Activated CD8-positive, alpha-beta memory T cell treated with anti-CD3 and anti-CD28 coated beads, Interleukin-2, amount 10 ng/mL, durations not matched to agents 7 days and 5 days (primary cell): ENCODE data around the gene RBM48. TPM values are rescaled to one million over a fixed set of nuclear protein-coding genes. Genes with fewer than 3 reads are reported as not detected.
"Not testable (repeated sequence)": the region's sequence is repeated elsewhere in the genome, so short reads cannot be mapped to it uniquely, and the experiment has no call there.

ENCODE experiments used
- ATAC-seq: fragments of 150-1000 bp; cut with Tn5 transposase; one replicate; pipeline ENCODE4 v1.10.0; 2021; ENCODE audit warnings: moderate library complexity
- CTCF ChIA-PET: fragments of 350-600 bp; sonication (Branson Sonifier 250); formaldehyde crosslinking; loops from one replicate; lab custom pipeline; 2021; ENCODE audit warnings: antibody characterized with exemption; lab: Charles Lee
- DNase-seq: peaks from one replicate; pipeline ENCODE4 v3.0.0-alpha.2; 2020
- H3K27ac Mint-ChIP-seq: one replicate; pipeline ENCODE4 v1.8.0; 2021; ENCODE audit warnings: mild to moderate bottlenecking, mixed read lengths
- H3K27me3 Mint-ChIP-seq: one replicate; pipeline ENCODE4 v1.8.0; 2021; ENCODE audit warnings: mixed read lengths
- H3K36me3 Mint-ChIP-seq: one replicate; pipeline ENCODE4 v1.8.0; 2021; ENCODE audit warnings: mild to moderate bottlenecking, mixed read lengths
- H3K4me1 Mint-ChIP-seq: one replicate; pipeline ENCODE4 v1.8.0; 2021; ENCODE audit warnings: mixed read lengths
- H3K4me3 Mint-ChIP-seq: one replicate; pipeline ENCODE4 v1.8.0; 2021; ENCODE audit warnings: mild to moderate bottlenecking, moderate library complexity, mixed read lengths
- H3K9me3 Mint-ChIP-seq: one replicate; pipeline ENCODE4 v1.8.0; 2022; ENCODE audit warnings: low read depth, mixed read lengths
- total RNA-seq, 2 experiments: library from RNA; stranded (reverse); gene quantifications; one replicate each; pipeline ENCODE4 v1.2.3, GENCODE V29; 2021

RBM48 gene
- total RNA-seq, 2 experiments from 2014 or later: 18.5 to 19.0 TPM

GRCh38 chr7:92513167-92513902 lies 15.3 kb upstream of the RBM48 start:
- ATAC-seq: no peak
- no peak for DNase-seq
- peaks cover 6% of the 10 kb centered on the region for H3K36me3 Mint-ChIP-seq
- no peak overlapping the region for H3K4me3 Mint-ChIP-seq
- CTCF ChIA-PET: interaction anchor here (0.8 to 1.4 kb wide), 2 partner anchors 15 to 66 kb away, joined by 3 to 6 read pairs; partner anchors contain the start of genes GATAD1, PEX1 and RBM48
- H3K27ac Mint-ChIP-seq: no peak overlapping the region
- H3K9me3 Mint-ChIP-seq: no peaks in the 10 kb centered on the region
- no peaks in the 10 kb centered on the region for H3K4me1 Mint-ChIP-seq
- no peaks in the 10 kb centered on the region for H3K27me3 Mint-ChIP-seq

GRCh38 chr7:92517631-92518030 lies 11.0 kb upstream of the RBM48 start:
- H3K27me3 Mint-ChIP-seq: no peaks in the 10 kb centered on the region
- no peak overlapping the region for H3K4me3 Mint-ChIP-seq
- ATAC-seq (no peak), DNase-seq (no peak)
- no peak overlapping the region for H3K27ac Mint-ChIP-seq
- no peaks in the 10 kb centered on the region for H3K9me3 Mint-ChIP-seq
- H3K36me3 Mint-ChIP-seq: peaks cover 7% of the 10 kb centered on the region
- no peaks in the 10 kb centered on the region for H3K4me1 Mint-ChIP-seq
- CTCF ChIA-PET: no interaction called here

GRCh38 chr7:92520024-92520423 lies 8.6 kb upstream of the RBM48 start:
- ATAC-seq (no peak), DNase-seq (no peak)
- Mint-ChIP-seq H3K27ac (no peak overlapping the region), H3K4me1 (no peaks in the 10 kb centered on the region), H3K4me3 (no peak overlapping the region), H3K36me3 (peaks cover 2% of the 10 kb centered on the region), H3K27me3 (no peaks in the 10 kb centered on the region), H3K9me3 (no peaks in the 10 kb centered on the region)
- CTCF ChIA-PET: no interaction called here

- CTCF ChIA-PET: interaction anchor here (1.1 kb wide), 1 partner anchor 27 kb away, joined by 3 read pairs; no protein-coding TSS in a partner anchor
- Mint-ChIP-seq H3K4me1 (peaks cover 15% of the 10 kb centered on the region), H3K4me3 (no peak overlapping the region), H3K9me3 (no peaks in the 10 kb centered on the region), H3K27me3 (no peaks in the 10 kb centered on the region), H3K36me3 (peaks cover 2% of the 10 kb centered on the region), H3K27ac (no peak overlapping the region)
- DNase-seq: no peak
- no peak for ATAC-seq
Measured at GRCh38 chr7:92523110-92523509, 5.5 kb upstream of the RBM48 start.

GRCh38 chr7:92527300-92528187 lies 1.1 kb upstream of the RBM48 start:
- Mint-ChIP-seq H3K27me3 (no peaks in the 10 kb centered on the region), H3K27ac (peak overlapping the region; percentile 88), H3K4me1 (peaks cover 35% of the 10 kb centered on the region), H3K4me3 (peak overlapping the region; percentile 85), H3K36me3 (peaks cover 14% of the 10 kb centered on the region), H3K9me3 (no peaks in the 10 kb centered on the region)
- ATAC-seq: peak; percentile 21
- CTCF ChIA-PET: interaction anchor here (1.0 to 2.7 kb wide), 10 partner anchors 9 to 647 kb away, joined by 3 to 24 read pairs (median 6); partner anchors contain the start of genes FAM133B, GATAD1 and MTERF1
- peak; percentile 78 for DNase-seq

- Mint-ChIP-seq H3K36me3 (peaks cover 24% of the 10 kb centered on the region), H3K4me3 (peak overlapping the region; percentile 85), H3K27me3 (no peaks in the 10 kb centered on the region), H3K9me3 (no peaks in the 10 kb centered on the region), H3K4me1 (peaks cover 36% of the 10 kb centered on the region), H3K27ac (peak overlapping the region; percentile 97)
- CTCF ChIA-PET: interaction anchor here (0.7 to 2.7 kb wide), 9 partner anchors 16 to 648 kb away, joined by 3 to 24 read pairs (median 6); partner anchors contain the start of genes FAM133B, GATAD1 and MTERF1
- DNase-seq (no peak), ATAC-seq (no peak)
Measured at GRCh38 chr7:92528958-92529264, 316 bp downstream of the RBM48 start.

GRCh38 chr7:92534572-92534971 lies 6.0 kb downstream of the RBM48 start:
- Mint-ChIP-seq H3K9me3 (no peaks in the 10 kb centered on the region), H3K4me3 (no peak overlapping the region), H3K27me3 (no peaks in the 10 kb centered on the region), H3K27ac (no peak overlapping the region), H3K36me3 (peaks cover 55% of the 10 kb centered on the region), H3K4me1 (peaks cover 21% of the 10 kb centered on the region)
- DNase-seq: no peak
- no peak for ATAC-seq
- CTCF ChIA-PET: no interaction called here

- H3K27ac Mint-ChIP-seq, H3K4me1 Mint-ChIP-seq, CTCF ChIA-PET, H3K36me3 Mint-ChIP-seq, H3K27me3 Mint-ChIP-seq, DNase-seq, H3K9me3 Mint-ChIP-seq, H3K4me3 Mint-ChIP-seq, ATAC-seq: not testable (repeated sequence)
Measured at GRCh38 chr7:92543542-92543941, 14.9 kb downstream of the RBM48 start.

- H3K27me3 Mint-ChIP-seq: not testable (repeated sequence)
Measured at GRCh38 chr7:92545116-92545515, 16.5 kb downstream of the RBM48 start.

GRCh38 chr7:92546856-92547497 lies 18.4 kb downstream of the RBM48 start:
- no peaks in the 10 kb centered on the region for H3K4me1 Mint-ChIP-seq
- CTCF ChIA-PET: no interaction called here
- ATAC-seq: no peak

More at GRCh38 chr7:92545116-92545515, 16.5 kb downstream of the RBM48 start:
- ATAC-seq, H3K36me3 Mint-ChIP-seq, CTCF ChIA-PET, H3K27ac Mint-ChIP-seq, DNase-seq, H3K4me1 Mint-ChIP-seq, H3K4me3 Mint-ChIP-seq, H3K9me3 Mint-ChIP-seq: not testable (repeated sequence)

GRCh38 chr7:92547579-92547978 lies 19.0 kb downstream of the RBM48 start:
- DNase-seq: no peak
- H3K27me3 Mint-ChIP-seq: peaks cover 14% of the 10 kb centered on the region
- H3K4me1 Mint-ChIP-seq: no peaks in the 10 kb centered on the region
- H3K27ac Mint-ChIP-seq: no peak overlapping the region
- H3K9me3 Mint-ChIP-seq: no peaks in the 10 kb centered on the region
- no peaks in the 10 kb centered on the region for H3K36me3 Mint-ChIP-seq
- CTCF ChIA-PET: no interaction called here
- ATAC-seq: no peak
- no peak overlapping the region for H3K4me3 Mint-ChIP-seq

More at GRCh38 chr7:92546856-92547497, 18.4 kb downstream of the RBM48 start:
- Mint-ChIP-seq H3K4me3 (no peak overlapping the region), H3K9me3 (no peaks in the 10 kb centered on the region), H3K27me3 (peaks cover 14% of the 10 kb centered on the region), H3K36me3 (no peaks in the 10 kb centered on the region), H3K27ac (no peak overlapping the region)
- DNase-seq: no peak

- no peak overlapping the region for H3K4me3 Mint-ChIP-seq
- H3K4me1 Mint-ChIP-seq: no peaks in the 10 kb centered on the region
- DNase-seq (no peak), ATAC-seq (no peak)
- CTCF ChIA-PET: no interaction called here
- H3K27me3 Mint-ChIP-seq: peaks cover 14% of the 10 kb centered on the region
- H3K27ac Mint-ChIP-seq: no peak overlapping the region
- H3K9me3 Mint-ChIP-seq: no peaks in the 10 kb centered on the region
- H3K36me3 Mint-ChIP-seq: no peaks in the 10 kb centered on the region
Measured at GRCh38 chr7:92550194-92550593, 21.6 kb downstream of the RBM48 start.

GRCh38 chr7:92557249-92557648 lies 28.7 kb downstream of the RBM48 start:
- no peaks in the 10 kb centered on the region for H3K9me3 Mint-ChIP-seq
- CTCF ChIA-PET: no interaction called here
- no peak for ATAC-seq
- H3K36me3 Mint-ChIP-seq: peaks cover 19% of the 10 kb centered on the region
- H3K27me3 Mint-ChIP-seq: no peaks in the 10 kb centered on the region
- no peak overlapping the region for H3K27ac Mint-ChIP-seq
- no peaks in the 10 kb centered on the region for H3K4me1 Mint-ChIP-seq
- DNase-seq: no peak
- H3K4me3 Mint-ChIP-seq: no peak overlapping the region
